GM12873 (cell line): Measurements from ENCODE around the gene KHDRBS1.

Source experiments
- TF ChIP-seq, protein P1 (sequence below): IDR thresholded peaks from 2 replicates; pipeline ENCODE4 v1.5.1; 2012; ENCODE audit warnings: low read depth, mild to moderate bottlenecking, moderate library complexity, low read length, control low read depth; ENCODE audit not compliant: insufficient read depth; ENCODE audit errors: missing control alignments

The KHDRBS1 gene

DNA sequence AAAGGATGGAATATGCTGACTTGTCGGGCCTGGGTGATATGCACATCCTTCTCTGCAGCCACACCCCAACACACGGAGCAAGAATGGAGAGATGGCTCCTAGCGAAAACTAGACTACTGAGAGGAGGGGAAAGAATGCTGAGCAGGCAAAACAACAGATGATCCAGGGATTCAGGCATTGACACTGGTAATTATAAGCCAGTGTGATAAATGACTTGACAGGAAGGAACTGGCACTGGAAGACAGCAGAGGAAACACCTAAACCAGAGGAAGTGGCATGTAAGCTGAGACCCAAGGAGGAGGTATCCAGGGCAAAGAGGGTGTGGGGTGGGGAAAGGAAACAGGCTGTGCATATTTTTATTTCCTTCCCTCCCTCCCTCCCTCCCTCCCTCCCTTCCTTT is 31.7 kb upstream of the KHDRBS1 start:
- TF ChIP-seq, protein P1, sequence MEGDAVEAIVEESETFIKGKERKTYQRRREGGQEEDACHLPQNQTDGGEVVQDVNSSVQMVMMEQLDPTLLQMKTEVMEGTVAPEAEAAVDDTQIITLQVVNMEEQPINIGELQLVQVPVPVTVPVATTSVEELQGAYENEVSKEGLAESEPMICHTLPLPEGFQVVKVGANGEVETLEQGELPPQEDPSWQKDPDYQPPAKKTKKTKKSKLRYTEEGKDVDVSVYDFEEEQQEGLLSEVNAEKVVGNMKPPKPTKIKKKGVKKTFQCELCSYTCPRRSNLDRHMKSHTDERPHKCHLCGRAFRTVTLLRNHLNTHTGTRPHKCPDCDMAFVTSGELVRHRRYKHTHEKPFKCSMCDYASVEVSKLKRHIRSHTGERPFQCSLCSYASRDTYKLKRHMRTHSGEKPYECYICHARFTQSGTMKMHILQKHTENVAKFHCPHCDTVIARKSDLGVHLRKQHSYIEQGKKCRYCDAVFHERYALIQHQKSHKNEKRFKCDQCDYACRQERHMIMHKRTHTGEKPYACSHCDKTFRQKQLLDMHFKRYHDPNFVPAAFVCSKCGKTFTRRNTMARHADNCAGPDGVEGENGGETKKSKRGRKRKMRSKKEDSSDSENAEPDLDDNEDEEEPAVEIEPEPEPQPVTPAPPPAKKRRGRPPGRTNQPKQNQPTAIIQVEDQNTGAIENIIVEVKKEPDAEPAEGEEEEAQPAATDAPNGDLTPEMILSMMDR, result no peak

- TF ChIP-seq, protein P1, result no peak
Observed at GRCh38 chr1:31984419-31985347, 29.0 kb upstream of the KHDRBS1 start.

DNA sequence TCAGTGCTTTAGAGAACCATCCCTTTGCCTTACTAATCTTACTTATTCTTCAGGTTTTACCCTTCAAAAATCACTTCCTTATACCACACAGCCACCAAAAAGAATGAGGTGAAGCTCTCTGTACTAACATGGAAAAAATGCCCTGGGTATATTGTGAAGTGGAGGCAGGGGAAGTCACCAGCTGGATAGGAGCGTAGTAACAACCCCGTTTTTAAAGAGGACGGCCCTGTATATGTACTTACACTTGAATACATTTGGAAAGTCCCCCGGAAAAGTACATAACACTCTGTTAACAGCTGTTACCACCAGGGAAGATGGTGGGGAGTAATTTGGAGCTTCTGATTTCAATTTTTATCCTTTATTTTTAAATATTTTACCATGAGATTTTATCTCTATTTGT is 28.2 kb upstream of the KHDRBS1 start:
- TF ChIP-seq, protein P1, result no peak

DNA sequence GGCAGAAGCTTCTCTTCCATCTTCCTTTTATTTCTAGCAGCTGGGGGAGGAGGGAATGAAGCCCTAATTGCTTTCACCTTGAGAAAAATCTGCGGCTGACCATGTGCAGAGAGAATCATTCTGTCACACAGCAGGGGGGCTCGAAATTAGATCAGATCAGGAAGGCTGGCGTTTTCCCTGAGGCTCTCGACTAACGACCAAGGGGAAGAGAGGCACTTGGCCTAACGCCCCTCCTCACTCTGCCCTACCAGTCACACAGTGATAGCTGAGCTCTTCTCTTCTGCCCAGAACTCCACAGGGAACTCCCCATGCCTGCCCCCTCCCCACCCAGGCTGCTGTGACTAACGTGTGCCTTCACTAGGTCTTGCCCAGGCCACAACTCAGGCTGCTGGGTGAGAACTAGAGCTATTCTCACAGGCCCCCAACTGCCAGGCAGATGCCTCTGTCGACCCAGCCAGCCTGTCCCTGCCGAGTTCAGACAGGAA is 26.5 kb upstream of the KHDRBS1 start:
- TF ChIP-seq, protein P1, result no peak

- TF ChIP-seq, protein P1, result no peak
Observed at GRCh38 chr1:31989964-31990363, 23.7 kb upstream of the KHDRBS1 start.

DNA sequence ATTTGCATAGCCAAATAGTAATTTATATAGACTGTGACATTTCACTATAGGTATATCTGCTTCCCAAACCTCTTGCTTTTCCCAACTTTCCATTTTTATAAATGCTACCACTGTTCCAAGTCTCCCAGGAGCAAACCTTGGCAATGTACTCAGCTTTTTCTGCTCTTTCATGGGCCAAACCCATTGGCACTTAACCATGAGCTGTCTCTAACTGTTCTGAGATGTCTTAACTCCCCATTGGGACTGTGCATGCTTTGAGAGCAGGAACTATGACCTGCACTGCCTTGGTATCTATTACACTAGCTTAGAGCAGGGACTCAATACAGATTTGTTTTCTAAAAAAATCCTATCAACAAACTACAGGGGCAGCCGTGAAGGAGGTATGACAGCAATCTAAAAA is 22.5 kb upstream of the KHDRBS1 start:
- TF ChIP-seq, protein P1, result no peak

- TF ChIP-seq, protein P1, result no peak
Observed at GRCh38 chr1:31995263-31995662, 18.4 kb upstream of the KHDRBS1 start.
